ENCODE data around the gene VCP.

Gene VCP

GRCh38 chr9:35102769-35103659 lies 30.6 kb upstream of the VCP start, which contains the start of gene STOML2:
Gene STOML2 (minus strand): TSS chr9:35103131. CDS start chr9:35103094, 37 bp downstream.
- peak within 1 kb of the TSS; percentile 76 for H3K4me3 ChIP-seq (replicated peaks; ENCODE audit: low read depth, low read length)
- DNase-seq (ENCODE audit: low read depth), result peak; percentile 97
- TF ChIP-seq CTCF (IDR thresholded peaks at IDR 0.05; ENCODE audit: low read length, missing control alignments), result no peak

GRCh38 chr9:35102465-35102768 lies 30.0 kb upstream of the VCP start:
- TF ChIP-seq CTCF (IDR thresholded peaks at IDR 0.05; ENCODE audit: low read length, missing control alignments), result no peak
- peak overlapping the region; percentile 76 for H3K4me3 ChIP-seq (replicated peaks; ENCODE audit: low read depth, low read length)
- peak; percentile 10 for DNase-seq (ENCODE audit: low read depth)

GRCh38 chr9:35097573-35097972 lies 25.1 kb upstream of the VCP start:
- TF ChIP-seq CTCF (IDR thresholded peaks at IDR 0.05; ENCODE audit: low read length, missing control alignments), result no peak
- no peak overlapping the region for H3K4me3 ChIP-seq (replicated peaks; ENCODE audit: low read depth, low read length)
- no peak for DNase-seq (ENCODE audit: low read depth)

GRCh38 chr9:35096035-35096849 lies 23.8 kb upstream of the VCP start, which contains the start of gene PIGO:
Gene PIGO (minus strand): TSS chr9:35096591. CDS start chr9:35095565, 1,026 bp downstream.
- peak; percentile 83 for DNase-seq (ENCODE audit: low read depth)

GRCh38 chr9:35091536-35091935 lies 19.1 kb upstream of the VCP start:
- H3K4me3 ChIP-seq (replicated peaks; ENCODE audit: low read depth, low read length), result no peak overlapping the region
- no peak for DNase-seq (ENCODE audit: low read depth)
- TF ChIP-seq CTCF (IDR thresholded peaks at IDR 0.05; ENCODE audit: low read length, missing control alignments), result no peak

More at GRCh38 chr9:35096035-35096849, 23.8 kb upstream of the VCP start, which contains the start of gene PIGO:
- TF ChIP-seq CTCF (IDR thresholded peaks at IDR 0.05; ENCODE audit: low read length, missing control alignments), result peak; percentile 81
- H3K4me3 ChIP-seq (replicated peaks; ENCODE audit: low read depth, low read length), result peak within 1 kb of the TSS; percentile 84

- DNase-seq (ENCODE audit: low read depth), result no peak
- TF ChIP-seq CTCF (IDR thresholded peaks at IDR 0.05; ENCODE audit: low read length, missing control alignments), result no peak
- no peak overlapping the region for H3K4me3 ChIP-seq (replicated peaks; ENCODE audit: low read depth, low read length)
These were observed 17.0 kb upstream of the VCP start for GRCh38 chr9:35089434-35089833.

Data from fibroblast of pulmonary artery (primary cell).